ENCODE data around the gene TCHP. TPM values are rescaled to one million over a fixed set of nuclear protein-coding genes. Genes with fewer than 3 reads are reported as not detected.
"Not testable (repeated sequence)": the region's sequence is repeated elsewhere in the genome, so short reads cannot be mapped to it uniquely, and the experiment has no call there.

Gene TCHP
- polyA plus RNA-seq, 1 donor, result 27.7 TPM

GRCh38 chr12:109923038-109923437, 23.0 kb downstream of the TCHP start:
- no peak for DNase-seq
- Histone ChIP-seq H3K4me3 (ENCODE audit: low read length) (no peak overlapping the region), H3K27me3 (ENCODE audit: control insufficient read depth, insufficient read depth, low read length) (no peaks in the 10 kb centered on the region), H3K27ac (ENCODE audit: low read length) (no peak overlapping the region), H3K4me1 (ENCODE audit: control insufficient read depth, insufficient read depth, low read length) (no peaks in the 10 kb centered on the region), H3K36me3 (ENCODE audit: control insufficient read depth, insufficient read depth, low read length) (peaks cover 37% of the 10 kb centered on the region), H3K9me3 (ENCODE audit: control insufficient read depth, low read depth, low read length) (no peaks in the 10 kb centered on the region)
- WGBS (ENCODE audit: insufficient coverage, low lambda C conversion rate), result no CpG with 5 or more reads among the region's 5 CpGs

- no peak for DNase-seq
- no peak overlapping the region for H3K27ac ChIP-seq (ENCODE audit: low read length)
- H3K4me3 ChIP-seq (ENCODE audit: low read length), result no peak overlapping the region
- no peaks in the 10 kb centered on the region for H3K27me3 ChIP-seq (ENCODE audit: control insufficient read depth, insufficient read depth, low read length)
- no peaks in the 10 kb centered on the region for H3K4me1 ChIP-seq (ENCODE audit: control insufficient read depth, insufficient read depth, low read length)
- WGBS (ENCODE audit: insufficient coverage, low lambda C conversion rate), result no CpG with 5 or more reads among the region's 17 CpGs
- H3K36me3 ChIP-seq (ENCODE audit: control insufficient read depth, insufficient read depth, low read length), result peaks cover 36% of the 10 kb centered on the region
- H3K9me3 ChIP-seq (ENCODE audit: control insufficient read depth, low read depth, low read length), result no peaks in the 10 kb centered on the region
These were observed 23.6 kb downstream of the TCHP start for GRCh38 chr12:109923481-109924245.

- no CpG with 5 or more reads among the region's 20 CpGs for WGBS (ENCODE audit: insufficient coverage, low lambda C conversion rate)
- Histone ChIP-seq H3K27me3 (ENCODE audit: control insufficient read depth, insufficient read depth, low read length) (no peaks in the 10 kb centered on the region), H3K9me3 (ENCODE audit: control insufficient read depth, low read depth, low read length) (no peaks in the 10 kb centered on the region), H3K27ac (ENCODE audit: low read length) (no peak overlapping the region), H3K4me1 (ENCODE audit: control insufficient read depth, insufficient read depth, low read length) (no peaks in the 10 kb centered on the region), H3K36me3 (ENCODE audit: control insufficient read depth, insufficient read depth, low read length) (peaks cover 26% of the 10 kb centered on the region), H3K4me3 (ENCODE audit: low read length) (no peak overlapping the region)
- DNase-seq, result no peak
These were observed 25.2 kb downstream of the TCHP start for GRCh38 chr12:109925185-109925840.

GRCh38 chr12:109926016-109926415, 25.9 kb downstream of the TCHP start:
- Histone ChIP-seq H3K4me3 (ENCODE audit: low read length) (no peak overlapping the region), H3K27me3 (ENCODE audit: control insufficient read depth, insufficient read depth, low read length) (no peaks in the 10 kb centered on the region), H3K36me3 (ENCODE audit: control insufficient read depth, insufficient read depth, low read length) (peaks cover 26% of the 10 kb centered on the region), H3K9me3 (ENCODE audit: control insufficient read depth, low read depth, low read length) (no peaks in the 10 kb centered on the region), H3K4me1 (ENCODE audit: control insufficient read depth, insufficient read depth, low read length) (no peaks in the 10 kb centered on the region), H3K27ac (ENCODE audit: low read length) (no peak overlapping the region)
- WGBS (ENCODE audit: insufficient coverage, low lambda C conversion rate), result no CpG with 5 or more reads among the region's 8 CpGs
- DNase-seq, result no peak

DNA sequence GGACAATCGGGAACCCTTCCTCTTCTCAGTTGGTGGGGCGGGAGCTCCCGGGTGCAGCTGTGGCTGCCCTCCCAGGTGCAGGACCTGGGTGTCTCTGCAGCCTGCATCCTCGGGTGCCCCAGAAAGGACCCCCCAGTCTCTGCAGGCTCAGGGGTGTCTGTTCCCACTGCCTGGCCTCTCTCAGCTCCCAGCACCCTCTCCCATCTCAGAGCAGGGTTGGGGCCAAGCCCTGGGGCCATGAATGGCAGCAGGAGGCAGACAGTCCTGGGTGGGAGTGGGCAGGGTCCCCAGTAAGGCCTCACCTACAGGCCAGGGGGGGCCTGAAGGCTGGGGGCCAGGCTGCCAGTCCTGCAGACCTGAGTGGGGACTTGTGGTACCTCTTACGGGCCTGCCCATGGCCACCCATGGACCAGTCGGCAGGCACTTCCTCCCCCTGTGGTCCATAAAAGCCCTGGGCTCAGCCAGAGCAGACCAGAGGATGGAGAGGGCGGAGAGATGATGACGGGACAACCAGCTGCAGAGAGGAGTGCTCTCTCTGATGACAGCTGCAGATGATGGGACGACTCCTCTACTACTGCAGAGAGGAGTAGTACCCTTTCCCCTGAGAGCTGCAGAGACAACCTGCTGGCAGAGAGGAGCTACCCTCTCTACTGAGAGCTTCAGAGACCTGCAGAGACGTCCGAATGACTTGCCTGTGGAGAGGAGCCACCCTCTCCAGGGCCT, 26.6 kb downstream of the TCHP start:
- H3K27ac ChIP-seq (ENCODE audit: low read length), result no peak overlapping the region
- no peaks in the 10 kb centered on the region for H3K9me3 ChIP-seq (ENCODE audit: control insufficient read depth, low read depth, low read length)
- WGBS (ENCODE audit: insufficient coverage, low lambda C conversion rate), result no CpG with 5 or more reads among the region's 11 CpGs
- no peaks in the 10 kb centered on the region for H3K27me3 ChIP-seq (ENCODE audit: control insufficient read depth, insufficient read depth, low read length)
- no peaks in the 10 kb centered on the region for H3K4me1 ChIP-seq (ENCODE audit: control insufficient read depth, insufficient read depth, low read length)
- H3K36me3 ChIP-seq (ENCODE audit: control insufficient read depth, insufficient read depth, low read length), result peaks cover 30% of the 10 kb centered on the region
- DNase-seq, result no peak
- H3K4me3 ChIP-seq (ENCODE audit: low read length), result no peak overlapping the region

GRCh38 chr12:109927622-109928021, 27.5 kb downstream of the TCHP start:
- Histone ChIP-seq H3K9me3 (ENCODE audit: control insufficient read depth, low read depth, low read length) (no peaks in the 10 kb centered on the region), H3K27ac (ENCODE audit: low read length) (no peak overlapping the region), H3K36me3 (ENCODE audit: control insufficient read depth, insufficient read depth, low read length) (peaks cover 34% of the 10 kb centered on the region), H3K4me3 (ENCODE audit: low read length) (no peak overlapping the region), H3K27me3 (ENCODE audit: control insufficient read depth, insufficient read depth, low read length) (no peaks in the 10 kb centered on the region), H3K4me1 (ENCODE audit: control insufficient read depth, insufficient read depth, low read length) (no peaks in the 10 kb centered on the region)
- no CpG with 5 or more reads among the region's 8 CpGs for WGBS (ENCODE audit: insufficient coverage, low lambda C conversion rate)
- DNase-seq, result no peak

GRCh38 chr12:109928058-109928656, 28.1 kb downstream of the TCHP start:
- Histone ChIP-seq H3K9me3 (ENCODE audit: control insufficient read depth, low read depth, low read length) (no peaks in the 10 kb centered on the region), H3K4me3 (ENCODE audit: low read length) (no peak overlapping the region), H3K27ac (ENCODE audit: low read length) (no peak overlapping the region), H3K27me3 (ENCODE audit: control insufficient read depth, insufficient read depth, low read length) (no peaks in the 10 kb centered on the region), H3K36me3 (ENCODE audit: control insufficient read depth, insufficient read depth, low read length) (peaks cover 39% of the 10 kb centered on the region), H3K4me1 (ENCODE audit: control insufficient read depth, insufficient read depth, low read length) (no peaks in the 10 kb centered on the region)
- no peak for DNase-seq
- no CpG with 5 or more reads among the region's 12 CpGs for WGBS (ENCODE audit: insufficient coverage, low lambda C conversion rate)

GRCh38 chr12:109929326-109929725, 29.3 kb downstream of the TCHP start:
- H3K27me3 ChIP-seq (ENCODE audit: control insufficient read depth, insufficient read depth, low read length); H3K27ac ChIP-seq (ENCODE audit: low read length); DNase-seq; H3K4me1 ChIP-seq (ENCODE audit: control insufficient read depth, insufficient read depth, low read length); H3K4me3 ChIP-seq (ENCODE audit: low read length); H3K9me3 ChIP-seq (ENCODE audit: control insufficient read depth, low read depth, low read length): not testable (repeated sequence)
- WGBS (ENCODE audit: insufficient coverage, low lambda C conversion rate), result 100% methylated on average over 1 of the region's 14 CpGs
- peaks cover 46% of the 10 kb centered on the region for H3K36me3 ChIP-seq (ENCODE audit: control insufficient read depth, insufficient read depth, low read length)

- Histone ChIP-seq H3K9me3 (ENCODE audit: control insufficient read depth, low read depth, low read length) (no peaks in the 10 kb centered on the region), H3K27me3 (ENCODE audit: control insufficient read depth, insufficient read depth, low read length) (no peaks in the 10 kb centered on the region), H3K36me3 (ENCODE audit: control insufficient read depth, insufficient read depth, low read length) (peaks cover 48% of the 10 kb centered on the region), H3K4me3 (ENCODE audit: low read length) (no peak overlapping the region), H3K4me1 (ENCODE audit: control insufficient read depth, insufficient read depth, low read length) (no peaks in the 10 kb centered on the region), H3K27ac (ENCODE audit: low read length) (no peak overlapping the region)
- DNase-seq, result no peak
- 60% methylated on average over 1 of the region's 16 CpGs for WGBS (ENCODE audit: insufficient coverage, low lambda C conversion rate)
These were observed 30.1 kb downstream of the TCHP start for GRCh38 chr12:109930028-109930800.

- Histone ChIP-seq H3K4me1 (ENCODE audit: control insufficient read depth, insufficient read depth, low read length) (no peaks in the 10 kb centered on the region), H3K27me3 (ENCODE audit: control insufficient read depth, insufficient read depth, low read length) (no peaks in the 10 kb centered on the region), H3K27ac (ENCODE audit: low read length) (no peak overlapping the region), H3K4me3 (ENCODE audit: low read length) (no peak overlapping the region), H3K9me3 (ENCODE audit: control insufficient read depth, low read depth, low read length) (no peaks in the 10 kb centered on the region), H3K36me3 (ENCODE audit: control insufficient read depth, insufficient read depth, low read length) (peaks cover 52% of the 10 kb centered on the region)
- no CpG with 5 or more reads among the region's 5 CpGs for WGBS (ENCODE audit: insufficient coverage, low lambda C conversion rate)
- DNase-seq, result no peak
These were observed 31.1 kb downstream of the TCHP start for GRCh38 chr12:109931143-109931542.
